ENCODE data around the gene AJAP1. TPM values are rescaled to one million over a fixed set of nuclear protein-coding genes. Genes with fewer than 3 reads are reported as not detected.

Gene AJAP1
- total RNA-seq, 1 experiment from 2014 or later, result not detected

DNA sequence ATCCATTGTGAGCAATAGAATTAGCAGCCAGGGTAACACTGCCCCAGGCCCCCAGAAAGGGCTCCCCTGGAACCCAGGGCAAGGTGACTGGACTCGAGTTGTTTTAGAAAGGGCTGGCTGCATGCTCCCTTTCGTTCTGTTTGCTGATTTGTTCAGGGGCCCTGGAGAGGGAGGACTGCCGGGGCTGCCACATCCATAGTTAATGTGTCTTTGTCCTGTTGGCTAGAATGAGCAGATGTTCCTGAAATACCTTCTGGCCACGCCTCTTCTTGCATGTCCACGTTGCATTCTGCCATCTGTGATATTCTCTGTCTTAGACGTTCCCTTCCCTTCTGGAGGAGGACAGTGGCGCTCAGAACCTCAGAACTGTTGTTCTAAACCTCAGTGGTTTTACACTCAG is 118.8 kb downstream of the AJAP1 start:
- Histone ChIP-seq H3K4me2 (ENCODE audit: low read length) (no peak overlapping the region), H3K27me3 (ENCODE audit: insufficient read depth, low read length) (no peaks in the 10 kb centered on the region), H3K9ac (ENCODE audit: low read length) (no peak overlapping the region), H3K79me2 (ENCODE audit: insufficient read depth, low read length) (no peaks in the 10 kb centered on the region), H4K20me1 (ENCODE audit: insufficient read depth) (no peaks in the 10 kb centered on the region), H3K27ac (ENCODE audit: low read depth, low read length) (no peak overlapping the region), H3K4me1 (ENCODE audit: control insufficient read depth in 1 of 2, insufficient read depth in 2 of 2, low read length in 2 of 2) (no peaks in the 10 kb centered on the region), H3K4me3 (replicated peaks in 1 of 2; ENCODE audit: low read depth in 1 of 2, low read length in 2 of 2) (no peak overlapping the region), H2AFZ (ENCODE audit: low read depth, low read length, poor library complexity, severe bottlenecking) (no peak overlapping the region), H3K9me2 (ENCODE audit: insufficient read depth) (no peaks in the 10 kb centered on the region), H3K9me3 (ENCODE audit: control insufficient read depth in 1 of 2, insufficient read depth in 1 of 2, low read depth in 1 of 2, low read length in 2 of 2) (no peaks in the 10 kb centered on the region; a peak in 2 of 4 replicates), H3K36me3 (ENCODE audit: control insufficient read depth in 1 of 2, insufficient read depth in 2 of 2, low read length in 2 of 2) (no peaks in the 10 kb centered on the region)
- ChIA-PET RAD21 (ENCODE audit: low non-redundant PET in 1 of 2, low total read pairs in 2 of 2, uncharacterized antibody in 2 of 2, unreplicated experiment in 2 of 2) (no interaction called here), POLR2A (no interaction called here), CTCF (no interaction called here)
- intact Hi-C loops (cut with micrococcal nuclease), result no loop called here
- BruUV-seq (replicated peaks), result no TSS peak
- no peak for TF ChIP-seq POLR2AphosphoS5 (IDR thresholded peaks at IDR 0.05; ENCODE audit: low read depth, low read length)
- TF ChIP-seq EZH2phosphoT487 (IDR thresholded peaks at IDR 0.05; ENCODE audit: borderline replicate concordance), result no peak
- TF ChIP-seq, protein P1, sequence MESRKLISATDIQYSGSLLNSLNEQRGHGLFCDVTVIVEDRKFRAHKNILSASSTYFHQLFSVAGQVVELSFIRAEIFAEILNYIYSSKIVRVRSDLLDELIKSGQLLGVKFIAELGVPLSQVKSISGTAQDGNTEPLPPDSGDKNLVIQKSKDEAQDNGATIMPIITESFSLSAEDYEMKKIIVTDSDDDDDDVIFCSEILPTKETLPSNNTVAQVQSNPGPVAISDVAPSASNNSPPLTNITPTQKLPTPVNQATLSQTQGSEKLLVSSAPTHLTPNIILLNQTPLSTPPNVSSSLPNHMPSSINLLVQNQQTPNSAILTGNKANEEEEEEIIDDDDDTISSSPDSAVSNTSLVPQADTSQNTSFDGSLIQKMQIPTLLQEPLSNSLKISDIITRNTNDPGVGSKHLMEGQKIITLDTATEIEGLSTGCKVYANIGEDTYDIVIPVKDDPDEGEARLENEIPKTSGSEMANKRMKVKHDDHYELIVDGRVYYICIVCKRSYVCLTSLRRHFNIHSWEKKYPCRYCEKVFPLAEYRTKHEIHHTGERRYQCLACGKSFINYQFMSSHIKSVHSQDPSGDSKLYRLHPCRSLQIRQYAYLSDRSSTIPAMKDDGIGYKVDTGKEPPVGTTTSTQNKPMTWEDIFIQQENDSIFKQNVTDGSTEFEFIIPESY (IDR thresholded peaks at IDR 0.05; ENCODE audit: extremely low read depth, insufficient replicate concordance, low read length), result no peak
- TF ChIP-seq CEBPB (IDR thresholded peaks at IDR 0.05; ENCODE audit: low read depth), result no peak
- TF ChIP-seq, protein P2, sequence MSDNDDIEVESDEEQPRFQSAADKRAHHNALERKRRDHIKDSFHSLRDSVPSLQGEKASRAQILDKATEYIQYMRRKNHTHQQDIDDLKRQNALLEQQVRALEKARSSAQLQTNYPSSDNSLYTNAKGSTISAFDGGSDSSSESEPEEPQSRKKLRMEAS (IDR thresholded peaks at IDR 0.05), result no peak
- no peak for TF ChIP-seq SIN3A (IDR thresholded peaks at IDR 0.05; ENCODE audit: low read depth)
- no peak for TF ChIP-seq CBX3 (IDR thresholded peaks at IDR 0.05; ENCODE audit: low read depth)
- TF ChIP-seq, protein P3, sequence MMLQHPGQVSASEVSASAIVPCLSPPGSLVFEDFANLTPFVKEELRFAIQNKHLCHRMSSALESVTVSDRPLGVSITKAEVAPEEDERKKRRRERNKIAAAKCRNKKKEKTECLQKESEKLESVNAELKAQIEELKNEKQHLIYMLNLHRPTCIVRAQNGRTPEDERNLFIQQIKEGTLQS (IDR thresholded peaks at IDR 0.05), result no peak
- no peak for TF ChIP-seq TCF7L2 (IDR thresholded peaks at IDR 0.05; ENCODE audit: borderline replicate concordance, extremely low read depth, insufficient read depth, insufficient read length)
- TF ChIP-seq ZFX (IDR thresholded peaks at IDR 0.05), result no peak
- TF ChIP-seq, protein P4, sequence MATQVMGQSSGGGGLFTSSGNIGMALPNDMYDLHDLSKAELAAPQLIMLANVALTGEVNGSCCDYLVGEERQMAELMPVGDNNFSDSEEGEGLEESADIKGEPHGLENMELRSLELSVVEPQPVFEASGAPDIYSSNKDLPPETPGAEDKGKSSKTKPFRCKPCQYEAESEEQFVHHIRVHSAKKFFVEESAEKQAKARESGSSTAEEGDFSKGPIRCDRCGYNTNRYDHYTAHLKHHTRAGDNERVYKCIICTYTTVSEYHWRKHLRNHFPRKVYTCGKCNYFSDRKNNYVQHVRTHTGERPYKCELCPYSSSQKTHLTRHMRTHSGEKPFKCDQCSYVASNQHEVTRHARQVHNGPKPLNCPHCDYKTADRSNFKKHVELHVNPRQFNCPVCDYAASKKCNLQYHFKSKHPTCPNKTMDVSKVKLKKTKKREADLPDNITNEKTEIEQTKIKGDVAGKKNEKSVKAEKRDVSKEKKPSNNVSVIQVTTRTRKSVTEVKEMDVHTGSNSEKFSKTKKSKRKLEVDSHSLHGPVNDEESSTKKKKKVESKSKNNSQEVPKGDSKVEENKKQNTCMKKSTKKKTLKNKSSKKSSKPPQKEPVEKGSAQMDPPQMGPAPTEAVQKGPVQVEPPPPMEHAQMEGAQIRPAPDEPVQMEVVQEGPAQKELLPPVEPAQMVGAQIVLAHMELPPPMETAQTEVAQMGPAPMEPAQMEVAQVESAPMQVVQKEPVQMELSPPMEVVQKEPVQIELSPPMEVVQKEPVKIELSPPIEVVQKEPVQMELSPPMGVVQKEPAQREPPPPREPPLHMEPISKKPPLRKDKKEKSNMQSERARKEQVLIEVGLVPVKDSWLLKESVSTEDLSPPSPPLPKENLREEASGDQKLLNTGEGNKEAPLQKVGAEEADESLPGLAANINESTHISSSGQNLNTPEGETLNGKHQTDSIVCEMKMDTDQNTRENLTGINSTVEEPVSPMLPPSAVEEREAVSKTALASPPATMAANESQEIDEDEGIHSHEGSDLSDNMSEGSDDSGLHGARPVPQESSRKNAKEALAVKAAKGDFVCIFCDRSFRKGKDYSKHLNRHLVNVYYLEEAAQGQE (IDR thresholded peaks at IDR 0.05; ENCODE audit: low read depth), result no peak
- TF ChIP-seq FOSL1 (IDR thresholded peaks at IDR 0.05; ENCODE audit: low read depth), result no peak
- no peak for TF ChIP-seq SP1 (IDR thresholded peaks at IDR 0.05; ENCODE audit: low read depth)
- ATAC-seq (no peak), DNase-seq (ENCODE audit: low read depth, low spot score) (no peak)

All from HCT116 (cell line).